Dermis microvascular lymphatic vessel endothelial cell (primary cell): ENCODE measurements around the gene PRSS33. TPM values are rescaled to one million over a fixed set of nuclear protein-coding genes. Genes with fewer than 3 reads are reported as not detected.

Source experiments
- DNase-seq, 2 donors: peaks; one replicate each; pipeline versions ENCODE4 v3.0.0 to v3.0.0-alpha.2; 2010; ENCODE audit warnings: low read depth in 2 of 2
- total RNA-seq: library from RNA; depleted of rRNA; stranded (reverse); fragments of >200 nt; gene quantifications from 2 replicates; pipeline ENCODE4 v1.2.1, GENCODE V29; 2014

Gene PRSS33
- total RNA-seq, 1 donor from 2014 or later = not detected

DNA sequence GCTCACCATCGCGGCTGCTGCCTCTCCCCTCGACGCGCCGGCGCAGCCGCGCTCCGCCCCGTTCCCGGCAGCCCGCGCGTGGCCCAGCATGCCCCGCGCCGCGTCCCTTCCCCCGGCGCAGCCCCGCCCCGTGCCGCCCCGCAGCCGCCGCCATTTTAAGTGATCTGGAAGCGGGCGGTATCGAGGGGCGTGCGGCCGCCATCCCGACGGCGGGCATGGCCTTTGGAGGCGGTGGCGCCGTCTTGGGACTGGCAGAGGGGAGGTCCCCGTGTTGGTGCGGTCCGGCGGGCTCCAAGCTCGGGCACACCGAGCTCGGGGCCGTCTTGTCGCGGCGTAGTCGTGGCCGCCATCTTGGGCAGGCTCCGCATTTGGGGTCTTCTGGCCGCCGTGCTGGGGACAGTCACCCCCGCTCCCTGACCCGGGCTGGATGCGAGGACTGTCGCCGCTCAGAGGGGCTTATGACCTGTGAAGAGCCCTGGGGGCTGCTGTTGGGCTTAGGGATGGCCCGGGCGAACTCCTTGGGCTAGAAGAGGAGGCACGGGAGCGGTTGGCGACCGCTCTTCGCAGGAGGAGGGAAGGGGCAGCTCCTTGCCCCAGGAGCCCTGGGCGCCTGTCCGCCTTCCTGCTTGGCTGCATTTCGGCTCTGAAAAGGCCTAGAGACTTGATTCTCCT lies 10.0 kb downstream of the PRSS33 start, which contains the start of gene ELOB:
Gene ELOB, minus strand, starts transcription at position 50 of the 672 bp plus-strand sequence. Its CDS starts 41 bp downstream, at position 9.
- DNase-seq = peak; percentile 48 to 84

DNA sequence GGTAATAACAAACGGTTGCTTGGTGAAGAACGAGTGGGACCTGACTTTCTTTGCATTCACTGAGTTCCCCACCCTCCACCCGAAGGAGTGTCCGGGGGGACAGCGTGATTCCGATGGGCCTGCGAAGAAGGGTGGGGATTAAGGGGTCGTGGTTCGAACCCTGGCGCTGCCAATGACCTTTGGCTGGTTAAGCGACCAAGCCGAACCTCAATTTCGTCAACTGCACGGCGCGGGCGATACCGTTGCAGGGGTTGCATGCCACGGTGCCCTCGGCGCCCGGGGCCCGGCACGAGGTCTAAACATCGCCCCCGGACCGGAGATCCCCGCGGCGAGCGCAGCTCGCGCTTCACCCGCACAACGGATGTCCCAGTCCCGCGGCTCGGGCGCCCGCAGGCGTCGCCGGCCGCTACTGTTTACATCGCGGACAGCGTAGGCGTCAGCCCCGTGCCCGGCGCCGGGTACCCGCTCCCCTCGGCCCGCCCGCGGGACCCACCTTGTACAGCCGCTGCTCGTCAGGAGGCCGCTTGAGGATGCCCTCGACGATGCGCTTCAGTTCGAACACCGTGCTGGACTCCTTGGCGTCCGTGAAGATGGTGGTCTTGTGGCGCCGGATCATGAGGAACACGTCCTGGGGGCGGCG lies 10.7 kb downstream of the PRSS33 start:
- DNase-seq = peak in 1 of 2 donors; percentile 34

DNA sequence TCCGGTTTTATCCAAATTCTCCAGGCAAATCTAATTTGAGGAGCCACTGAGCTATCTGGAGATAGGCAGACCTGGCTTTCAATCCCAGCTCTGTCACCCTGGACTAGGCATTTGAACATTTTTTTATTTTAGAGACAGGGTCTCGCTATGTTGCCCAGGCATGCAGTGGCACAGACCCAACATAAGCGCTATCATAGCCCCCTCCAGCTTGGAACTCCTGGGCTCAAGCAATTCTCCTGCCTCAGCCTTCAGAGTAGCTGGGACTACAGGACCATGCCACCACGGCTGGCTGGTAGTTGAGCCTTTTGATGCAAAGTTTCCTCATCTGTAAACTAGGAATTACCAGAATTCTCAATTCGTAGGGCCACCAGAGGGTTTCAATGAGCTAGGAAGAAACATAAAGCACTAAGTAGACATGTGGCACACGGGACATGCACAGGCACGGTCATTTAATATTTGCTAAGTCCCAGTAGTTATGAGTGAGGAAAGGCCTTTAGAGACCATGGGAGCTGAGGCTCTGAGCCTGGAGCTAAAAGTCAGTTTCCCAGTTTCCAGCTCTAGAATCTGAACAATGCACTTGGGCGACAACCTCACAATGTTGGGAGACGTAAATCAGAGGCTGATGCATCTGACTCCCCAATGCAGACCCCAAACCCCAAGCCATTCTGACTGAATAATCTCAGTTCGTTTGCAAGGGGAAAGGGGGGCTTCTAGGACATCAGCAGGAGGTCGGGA lies 11.4 kb downstream of the PRSS33 start:
- no peak for DNase-seq

DNA sequence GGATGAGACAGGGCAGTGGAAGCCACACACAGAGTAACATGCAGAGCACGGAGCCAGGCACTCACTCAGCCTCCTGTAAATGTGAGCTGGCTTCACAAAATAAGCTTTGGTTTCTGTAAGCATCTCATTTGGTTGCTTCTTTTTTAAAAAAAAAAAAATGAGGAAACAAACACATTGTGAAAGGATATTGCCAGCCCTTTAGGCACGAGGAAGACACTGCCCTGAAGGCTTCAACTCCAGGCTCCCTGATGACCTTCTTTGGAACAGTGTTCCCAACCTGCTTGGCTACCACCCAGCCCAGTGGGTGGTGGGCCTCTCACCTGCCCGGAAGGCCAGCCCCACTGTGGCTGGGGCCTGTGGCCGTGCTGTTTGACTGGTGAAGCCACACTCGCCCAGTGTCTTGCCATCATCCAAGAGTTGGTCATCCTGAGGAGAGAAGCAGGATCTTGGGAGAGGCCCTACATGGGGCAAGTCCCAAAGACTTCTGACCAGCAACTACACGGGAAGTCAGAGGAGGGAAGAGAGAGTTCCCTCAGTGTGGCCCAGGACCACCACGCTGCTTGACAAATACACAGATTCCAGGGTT lies 12.1 kb downstream of the PRSS33 start:
- no peak for DNase-seq

DNA sequence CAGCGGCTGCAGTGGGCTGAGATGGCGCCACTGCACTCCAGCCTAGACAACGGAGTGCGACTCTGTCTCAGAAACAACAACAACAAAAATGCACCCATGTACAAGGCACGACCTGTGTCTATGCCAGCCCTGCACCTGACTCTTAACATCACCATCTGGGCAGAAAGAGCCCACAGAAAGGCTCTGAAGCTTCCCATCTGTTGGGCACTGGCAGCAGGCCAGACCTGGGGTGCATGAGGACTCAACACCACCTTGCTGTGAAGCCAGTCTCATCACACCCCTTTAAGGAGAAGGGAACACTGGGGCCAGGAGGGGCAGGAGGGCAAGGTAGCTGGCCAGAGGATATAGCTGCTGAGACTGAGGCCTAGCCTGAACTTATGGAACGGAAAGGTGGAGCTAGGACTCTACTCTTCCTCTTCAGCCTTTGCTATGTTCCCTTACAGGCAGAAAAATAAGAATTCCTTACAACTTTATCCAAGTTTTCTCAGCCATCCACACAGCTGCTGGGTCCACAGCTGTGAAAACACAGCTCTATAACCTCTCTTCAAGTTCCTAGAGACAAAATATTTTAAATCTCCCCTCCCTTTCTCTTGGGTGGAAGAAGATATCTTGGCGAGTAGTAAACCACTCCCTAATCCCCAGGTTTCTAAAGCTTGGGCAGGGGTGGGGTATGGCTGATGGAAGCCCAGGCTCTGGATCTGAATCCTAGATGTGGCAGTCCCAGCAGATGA lies 13.0 kb downstream of the PRSS33 start:
- no peak for DNase-seq

DNA sequence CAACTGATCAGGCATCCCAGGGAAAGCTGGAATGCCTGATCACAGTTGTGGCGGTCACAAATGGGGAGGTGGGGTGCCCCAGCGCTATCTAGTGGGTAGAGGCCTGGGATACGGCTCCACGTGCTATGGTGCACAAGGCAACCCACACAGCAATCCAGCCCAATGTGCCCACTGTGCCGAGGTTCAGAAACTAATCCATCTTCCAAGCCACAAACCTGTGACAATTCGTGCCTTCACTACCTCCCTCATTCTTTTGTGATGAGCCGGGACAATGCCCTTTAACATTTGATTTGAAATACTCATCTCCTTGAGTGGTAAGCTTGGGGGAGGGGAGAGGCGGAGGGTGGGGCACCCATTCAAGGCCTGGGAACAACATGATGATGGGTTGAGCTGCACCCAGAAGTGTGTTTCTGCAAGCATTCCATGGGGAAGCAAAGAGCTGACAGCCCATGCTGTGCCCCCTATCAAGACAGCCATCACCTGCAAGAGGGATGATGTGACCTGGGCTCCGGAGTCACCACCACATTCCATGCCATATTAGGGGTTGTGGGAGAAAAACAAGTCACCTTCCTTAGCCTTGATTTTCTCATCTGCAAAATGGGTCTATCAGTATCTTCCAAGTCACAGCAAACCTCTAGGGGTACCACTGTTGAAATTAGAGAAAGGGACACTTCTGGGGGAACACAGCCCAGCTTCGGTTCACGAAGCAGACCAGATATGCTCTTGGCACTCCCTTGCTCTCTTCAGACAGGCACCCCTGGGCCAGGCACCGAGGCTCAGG lies 14.0 kb downstream of the PRSS33 start:
- DNase-seq = no peak

DNA sequence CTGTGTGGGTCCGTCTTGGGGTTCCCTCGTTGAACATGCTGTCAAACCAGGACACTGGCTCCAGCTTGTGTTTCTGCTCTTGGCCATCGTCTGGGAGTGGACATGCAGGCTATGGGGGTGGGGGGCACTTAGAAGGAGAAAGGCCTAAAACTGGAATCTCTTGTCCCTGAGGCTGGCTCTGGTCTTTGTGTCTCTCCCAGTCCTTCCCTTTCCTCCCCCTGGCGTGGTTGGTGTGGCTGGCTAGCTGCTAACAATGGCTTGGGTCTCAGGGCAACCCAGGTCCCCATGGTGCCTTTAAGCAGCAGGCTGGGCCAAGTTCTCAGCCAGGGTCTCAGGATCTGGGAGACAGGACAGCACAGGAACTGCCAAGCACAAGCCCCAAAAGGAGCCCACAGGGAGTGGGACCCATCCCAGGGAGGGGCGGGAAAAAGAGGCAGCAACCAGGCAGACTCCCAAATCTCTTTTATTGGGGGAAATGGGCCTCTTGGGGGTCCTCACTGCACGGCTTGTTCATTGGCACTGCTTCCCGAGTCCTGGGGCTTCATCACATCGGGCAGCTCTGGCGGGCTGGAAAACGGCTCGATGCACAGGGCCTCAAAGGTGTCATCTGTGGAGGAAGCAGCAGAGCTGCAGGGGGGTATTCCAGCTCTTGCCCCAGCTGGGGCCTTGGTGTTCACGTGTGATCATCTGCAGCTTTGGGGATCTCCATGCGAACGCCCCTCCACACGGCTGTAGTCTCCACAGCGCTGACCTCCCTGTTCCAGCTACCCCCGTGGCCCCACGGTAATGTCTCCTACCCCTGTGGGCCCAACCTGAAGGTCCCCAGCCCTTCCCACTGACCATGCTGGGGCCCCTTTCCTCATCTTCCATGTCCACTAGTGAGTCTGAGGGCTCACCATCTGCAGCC lies 15.6 kb downstream of the PRSS33 start:
- no peak for DNase-seq

DNA sequence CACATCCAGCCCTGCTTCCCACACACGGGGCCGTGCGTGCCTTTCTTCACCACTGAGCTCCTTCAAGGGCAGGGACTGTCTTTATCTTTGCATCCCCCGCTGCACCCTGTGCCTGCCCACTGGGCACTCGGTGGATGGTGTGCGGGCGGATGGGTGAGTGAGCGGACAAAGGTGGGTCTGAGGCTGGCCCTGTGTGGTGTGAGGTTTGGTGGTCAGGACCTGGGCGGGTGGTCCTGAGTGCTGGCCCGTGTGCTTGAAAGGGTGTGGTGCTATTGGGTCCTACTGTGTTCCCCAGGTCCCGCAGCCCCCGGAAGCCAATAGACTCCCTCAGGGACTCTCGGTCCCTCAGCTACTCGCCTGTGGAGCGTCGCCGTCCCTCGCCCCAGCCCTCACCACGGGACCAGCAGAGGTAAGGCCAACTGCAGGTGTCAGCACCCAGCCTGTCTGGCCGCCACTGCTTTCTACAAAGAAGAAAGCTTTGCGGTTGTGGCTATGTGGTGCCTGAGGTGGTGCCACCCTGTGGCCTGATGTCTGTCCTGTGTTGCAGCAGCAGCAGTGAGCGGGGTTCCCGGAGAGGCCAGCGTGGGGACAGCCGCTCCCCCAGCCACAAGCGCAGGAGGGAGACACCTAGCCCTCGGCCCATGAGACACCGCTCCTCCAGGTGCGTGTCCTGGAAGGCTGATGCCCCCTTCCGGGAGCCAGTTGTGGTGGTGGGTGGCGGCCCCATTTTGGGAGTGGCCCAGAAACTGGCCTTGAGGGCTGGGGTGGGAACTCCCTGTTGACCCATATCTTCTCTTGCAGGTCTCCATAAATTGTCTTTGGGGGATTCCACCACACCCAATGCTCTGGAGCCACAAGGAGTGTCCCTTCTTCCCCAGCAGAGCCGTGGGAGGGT lies 17.1 kb downstream of the PRSS33 start:
- DNase-seq = no peak

DNA sequence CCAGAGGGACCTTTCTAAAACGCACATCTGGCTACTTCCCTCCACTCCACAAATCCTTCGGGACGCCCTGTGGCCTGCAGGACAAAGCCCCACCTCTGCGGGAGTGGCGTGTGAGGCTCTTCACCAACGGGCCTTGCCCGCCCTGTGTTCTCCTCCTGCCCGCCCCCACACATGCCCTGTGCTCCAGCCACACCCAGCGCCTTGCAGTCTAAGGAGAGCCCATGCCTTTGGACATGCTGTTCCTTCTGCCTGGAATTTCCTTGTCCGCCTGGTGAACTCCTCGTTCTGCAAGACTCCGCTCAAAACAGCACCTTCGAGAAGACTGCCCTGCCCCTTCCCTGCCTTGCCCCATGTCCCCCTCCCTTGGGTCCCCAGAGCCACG lies 17.7 kb downstream of the PRSS33 start:
- no peak for DNase-seq

DNA sequence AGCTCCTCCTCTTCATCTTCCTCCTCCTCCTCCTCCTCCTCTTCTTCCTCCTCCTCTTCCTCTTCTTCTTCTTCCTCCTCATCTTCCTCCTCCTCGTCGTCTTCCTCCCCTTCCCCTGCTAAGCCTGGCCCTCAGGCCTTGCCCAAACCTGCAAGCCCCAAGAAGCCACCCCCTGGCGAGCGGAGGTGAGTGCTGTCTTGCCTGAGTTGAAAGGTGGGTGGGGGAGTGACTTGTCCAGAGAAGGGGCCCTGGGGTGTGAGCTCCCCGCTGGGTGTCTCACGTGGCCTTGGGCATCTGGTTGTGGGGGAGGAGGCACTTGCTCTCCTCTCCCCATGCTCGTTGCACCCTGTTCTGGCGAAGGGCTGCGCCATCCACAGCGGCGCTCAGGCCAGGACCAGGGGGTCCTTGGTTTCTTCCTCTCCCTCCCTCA lies 18.2 kb downstream of the PRSS33 start:
- DNase-seq = no peak

DNA sequence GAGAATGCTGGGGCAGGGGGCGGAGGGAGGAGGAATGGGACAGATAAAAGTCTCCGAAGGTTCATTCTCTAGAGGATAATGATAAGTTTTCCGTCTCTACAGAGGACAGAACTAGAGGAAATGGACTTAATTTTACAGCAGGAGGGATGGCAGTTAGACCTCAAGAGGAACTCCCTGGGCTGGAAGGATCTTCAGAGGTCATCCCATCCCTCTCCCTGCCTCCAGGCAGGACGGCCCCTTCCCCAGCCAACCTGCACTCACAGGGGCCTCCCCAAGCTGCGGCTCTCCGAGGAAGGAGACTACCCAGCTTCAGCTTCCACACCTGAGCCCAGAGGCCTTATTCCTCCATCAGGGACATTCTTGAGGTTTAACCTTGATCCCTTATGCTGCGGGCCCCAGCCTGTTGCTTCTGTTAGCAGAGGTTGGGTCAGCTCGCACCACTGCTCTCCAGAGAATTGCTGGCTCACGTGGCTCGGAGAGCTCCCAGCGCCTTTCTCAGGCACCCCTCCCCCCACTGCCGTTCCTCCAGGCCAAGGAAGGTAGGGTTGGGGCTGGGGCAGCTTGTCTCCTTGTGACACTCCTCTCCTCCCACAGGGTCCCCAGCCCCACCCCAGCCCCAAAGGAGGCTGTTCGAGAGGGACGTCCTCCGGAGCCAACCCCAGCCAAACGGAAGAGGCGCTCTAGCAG lies 18.8 kb downstream of the PRSS33 start:
- DNase-seq = no peak

DNA sequence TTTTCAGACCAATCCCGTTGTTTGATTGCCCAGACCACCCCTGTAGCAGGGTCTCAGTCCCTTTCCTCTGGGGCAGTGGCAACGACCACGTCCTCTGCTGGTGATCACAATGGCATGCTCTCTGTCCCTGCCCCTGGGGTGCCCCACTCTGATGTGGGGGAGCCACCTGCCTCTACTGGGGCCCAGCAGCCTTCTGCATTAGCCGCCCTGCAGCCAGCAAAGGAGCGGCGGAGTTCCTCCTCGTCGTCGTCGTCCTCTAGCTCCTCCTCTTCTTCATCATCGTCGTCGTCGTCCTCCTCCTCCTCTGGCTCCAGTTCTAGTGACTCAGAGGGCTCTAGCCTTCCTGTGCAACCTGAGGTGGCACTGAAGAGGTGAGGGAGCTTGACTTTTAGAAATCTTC lies 19.5 kb downstream of the PRSS33 start:
- no peak for DNase-seq

DNA sequence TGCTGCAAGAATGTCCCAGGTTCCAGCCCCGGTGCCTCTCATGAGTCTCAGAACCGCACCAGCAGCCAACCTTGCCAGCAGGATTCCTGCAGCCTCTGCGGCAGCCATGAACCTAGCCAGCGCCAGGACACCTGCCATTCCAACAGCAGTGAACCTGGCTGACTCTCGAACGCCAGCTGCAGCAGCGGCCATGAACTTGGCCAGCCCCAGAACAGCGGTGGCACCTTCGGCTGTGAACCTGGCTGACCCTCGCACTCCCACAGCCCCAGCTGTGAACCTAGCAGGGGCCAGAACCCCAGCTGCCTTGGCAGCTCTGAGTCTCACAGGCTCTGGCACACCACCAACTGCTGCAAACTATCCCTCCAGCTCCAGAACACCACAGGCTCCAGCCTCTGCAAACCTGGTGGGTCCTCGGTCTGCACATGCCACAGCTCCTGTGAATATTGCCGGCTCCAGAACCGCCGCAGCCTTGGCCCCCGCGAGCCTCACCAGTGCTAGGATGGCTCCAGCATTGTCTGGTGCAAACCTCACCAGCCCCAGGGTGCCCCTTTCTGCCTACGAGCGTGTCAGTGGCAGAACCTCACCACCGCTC lies 20.1 kb downstream of the PRSS33 start:
- DNase-seq = no peak

DNA sequence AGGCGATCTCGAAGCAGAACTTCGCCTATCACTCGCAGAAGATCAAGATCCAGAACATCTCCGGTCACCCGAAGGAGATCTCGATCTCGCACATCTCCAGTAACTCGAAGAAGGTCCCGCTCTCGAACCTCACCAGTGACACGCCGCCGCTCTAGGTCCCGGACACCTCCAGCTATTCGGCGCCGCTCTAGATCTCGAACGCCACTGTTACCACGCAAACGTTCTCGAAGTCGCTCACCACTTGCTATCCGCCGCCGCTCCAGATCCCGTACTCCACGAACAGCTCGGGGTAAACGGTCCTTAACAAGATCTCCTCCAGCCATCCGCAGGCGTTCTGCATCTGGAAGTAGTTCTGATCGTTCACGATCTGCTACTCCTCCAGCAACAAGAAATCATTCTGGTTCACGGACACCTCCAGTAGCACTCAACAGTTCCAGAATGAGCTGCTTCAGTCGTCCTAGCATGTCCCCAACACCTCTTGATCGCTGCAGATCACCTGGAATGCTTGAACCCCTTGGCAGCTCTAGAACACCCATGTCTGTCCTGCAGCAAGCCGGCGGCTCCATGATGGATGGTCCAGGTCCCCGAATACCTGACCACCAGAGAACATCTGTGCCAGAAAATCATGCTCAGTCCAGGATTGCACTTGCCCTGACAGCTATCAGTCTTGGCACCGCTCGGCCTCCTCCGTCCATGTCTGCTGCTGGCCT lies 20.8 kb downstream of the PRSS33 start:
- no peak for DNase-seq

DNA sequence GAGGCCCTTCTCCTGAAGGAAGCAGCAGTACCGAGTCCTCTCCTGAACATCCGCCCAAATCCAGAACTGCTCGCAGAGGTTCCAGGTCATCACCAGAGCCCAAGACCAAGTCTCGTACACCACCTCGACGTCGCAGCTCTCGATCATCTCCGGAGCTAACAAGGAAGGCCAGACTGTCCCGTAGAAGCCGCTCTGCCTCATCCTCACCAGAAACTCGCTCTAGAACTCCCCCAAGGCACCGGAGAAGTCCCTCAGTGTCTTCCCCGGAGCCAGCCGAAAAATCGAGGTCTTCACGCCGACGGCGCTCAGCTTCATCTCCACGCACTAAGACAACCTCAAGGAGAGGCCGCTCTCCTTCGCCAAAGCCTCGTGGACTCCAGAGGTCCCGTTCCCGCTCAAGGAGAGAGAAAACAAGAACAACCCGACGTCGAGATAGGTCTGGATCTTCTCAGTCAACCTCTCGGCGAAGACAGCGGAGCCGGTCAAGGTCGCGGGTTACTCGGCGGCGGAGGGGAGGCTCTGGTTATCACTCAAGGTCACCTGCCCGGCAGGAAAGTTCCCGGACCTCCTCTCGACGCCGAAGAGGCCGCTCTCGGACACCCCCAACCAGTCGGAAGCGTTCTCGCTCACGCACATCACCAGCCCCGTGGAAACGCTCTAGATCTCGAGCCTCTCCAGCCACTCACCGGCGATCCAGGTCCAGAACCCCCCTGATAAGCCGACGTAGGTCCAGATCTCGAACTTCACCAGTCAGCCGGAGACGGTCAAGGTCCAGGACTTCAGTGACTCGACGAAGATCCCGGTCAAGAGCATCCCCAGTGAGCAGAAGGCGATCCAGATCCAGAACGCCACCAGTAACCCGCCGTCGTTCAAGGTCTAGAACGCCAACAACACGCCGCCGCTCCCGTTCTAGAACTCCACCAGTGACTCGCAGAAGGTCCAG lies 21.6 kb downstream of the PRSS33 start:
- no peak for DNase-seq

DNA sequence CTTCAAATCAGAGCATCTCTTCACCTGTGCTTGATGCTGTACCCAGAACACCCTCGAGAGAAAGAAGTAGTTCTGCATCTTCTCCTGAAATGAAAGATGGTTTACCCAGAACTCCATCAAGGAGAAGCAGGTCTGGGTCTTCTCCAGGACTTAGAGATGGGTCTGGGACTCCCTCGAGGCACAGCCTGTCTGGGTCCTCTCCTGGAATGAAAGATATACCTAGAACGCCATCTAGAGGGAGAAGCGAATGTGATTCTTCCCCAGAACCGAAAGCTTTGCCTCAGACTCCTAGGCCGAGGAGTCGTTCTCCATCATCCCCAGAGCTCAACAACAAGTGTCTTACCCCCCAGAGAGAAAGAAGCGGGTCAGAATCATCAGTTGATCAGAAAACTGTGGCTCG lies 22.6 kb downstream of the PRSS33 start:
- no peak for DNase-seq
